Activated naive CD8-positive, alpha-beta T cell (primary cell): ENCODE data around the gene HTR3C.
"Not testable (repeated sequence)": the region's sequence is repeated elsewhere in the genome, so short reads cannot be mapped to it uniquely, and the experiment has no call there.

ENCODE experiments used
- H3K27ac Mint-ChIP-seq: one replicate; pipeline ENCODE4 v1.8.0; 2021; ENCODE audit warnings: mixed read lengths
- H3K27me3 Mint-ChIP-seq: one replicate; pipeline ENCODE4 v1.8.0; 2021; ENCODE audit warnings: mixed read lengths
- H3K36me3 Mint-ChIP-seq: one replicate; pipeline ENCODE4 v1.8.0; 2021; ENCODE audit warnings: mixed read lengths
- H3K4me1 Mint-ChIP-seq: one replicate; pipeline ENCODE4 v1.8.0; 2021; ENCODE audit warnings: low read depth, mixed read lengths
- H3K4me3 Mint-ChIP-seq: one replicate; pipeline ENCODE4 v1.8.0; 2021; ENCODE audit warnings: mild to moderate bottlenecking, mixed read lengths
- H3K9me3 Mint-ChIP-seq: one replicate; pipeline ENCODE4 v1.8.0; 2021; ENCODE audit warnings: low read depth, mixed read lengths

The HTR3C gene

GRCh38 chr3:184052767-184053166 lies at the start of gene HTR3C:
Gene HTR3C, plus strand, starts transcription at chr3:184053047. Its CDS starts 34 bp downstream, at chr3:184053081.
- no peaks in the 10 kb centered on the region for H3K4me1 Mint-ChIP-seq
- no peak within 1 kb of the TSS for H3K4me3 Mint-ChIP-seq
- H3K9me3 Mint-ChIP-seq, result no peaks in the 10 kb centered on the region
- no peaks in the 10 kb centered on the region for H3K27me3 Mint-ChIP-seq
- no peak within 1 kb of the TSS for H3K27ac Mint-ChIP-seq
- no peaks in the 10 kb centered on the region for H3K36me3 Mint-ChIP-seq

- H3K4me1 Mint-ChIP-seq, result peaks cover 10% of the 10 kb centered on the region
- H3K9me3 Mint-ChIP-seq, result no peaks in the 10 kb centered on the region
These were observed 49.5 kb upstream of the HTR3C start for GRCh38 chr3:184003187-184003967.

GRCh38 chr3:184004476-184004875 lies 48.4 kb upstream of the HTR3C start:
- Mint-ChIP-seq H3K4me1 (peaks cover 10% of the 10 kb centered on the region), H3K9me3 (no peaks in the 10 kb centered on the region), H3K36me3 (peaks cover 9% of the 10 kb centered on the region)

More at GRCh38 chr3:184003187-184003967, 49.5 kb upstream of the HTR3C start:
- Mint-ChIP-seq H3K36me3 (peaks cover 15% of the 10 kb centered on the region), H3K27me3 (no peaks in the 10 kb centered on the region), H3K4me3 (no peak overlapping the region), H3K27ac (no peak overlapping the region)

GRCh38 chr3:184005941-184006507 lies 46.8 kb upstream of the HTR3C start:
- Mint-ChIP-seq H3K9me3 (no peaks in the 10 kb centered on the region), H3K4me3 (no peak overlapping the region), H3K4me1 (peaks cover 10% of the 10 kb centered on the region), H3K36me3 (peaks cover 8% of the 10 kb centered on the region), H3K27ac (peak overlapping the region; percentile 1), H3K27me3 (no peaks in the 10 kb centered on the region)

More at GRCh38 chr3:184004476-184004875, 48.4 kb upstream of the HTR3C start:
- H3K27me3 Mint-ChIP-seq, result no peaks in the 10 kb centered on the region
- H3K4me3 Mint-ChIP-seq, result no peak overlapping the region
- no peak overlapping the region for H3K27ac Mint-ChIP-seq

- H3K9me3 Mint-ChIP-seq, H3K27me3 Mint-ChIP-seq, H3K27ac Mint-ChIP-seq, H3K4me3 Mint-ChIP-seq: not testable (repeated sequence)
- Mint-ChIP-seq H3K4me1 (peaks cover 10% of the 10 kb centered on the region), H3K36me3 (peaks cover 10% of the 10 kb centered on the region)
These were observed 45.6 kb upstream of the HTR3C start for GRCh38 chr3:184007143-184007813.

GRCh38 chr3:184008161-184008560 lies 44.7 kb upstream of the HTR3C start:
- H3K27ac Mint-ChIP-seq, result no peak overlapping the region
- no peaks in the 10 kb centered on the region for H3K27me3 Mint-ChIP-seq
- no peak overlapping the region for H3K4me3 Mint-ChIP-seq
- peaks cover 10% of the 10 kb centered on the region for H3K4me1 Mint-ChIP-seq
- no peaks in the 10 kb centered on the region for H3K9me3 Mint-ChIP-seq
- H3K36me3 Mint-ChIP-seq, result peaks cover 10% of the 10 kb centered on the region

GRCh38 chr3:184011230-184011876 lies 41.5 kb upstream of the HTR3C start:
- H3K4me3 Mint-ChIP-seq, result no peak overlapping the region
- H3K27me3 Mint-ChIP-seq, result no peaks in the 10 kb centered on the region
- no peaks in the 10 kb centered on the region for H3K9me3 Mint-ChIP-seq
- H3K4me1 Mint-ChIP-seq, result peaks cover 14% of the 10 kb centered on the region
- H3K27ac Mint-ChIP-seq, result no peak overlapping the region
- peaks cover 9% of the 10 kb centered on the region for H3K36me3 Mint-ChIP-seq

GRCh38 chr3:184011937-184012889 lies 40.6 kb upstream of the HTR3C start:
- Mint-ChIP-seq H3K9me3 (no peaks in the 10 kb centered on the region), H3K36me3 (peaks cover 7% of the 10 kb centered on the region), H3K27ac (no peak overlapping the region), H3K27me3 (no peaks in the 10 kb centered on the region), H3K4me3 (no peak overlapping the region), H3K4me1 (peaks cover 17% of the 10 kb centered on the region)

GRCh38 chr3:184015381-184016019 lies 37.3 kb upstream of the HTR3C start:
- no peak overlapping the region for H3K27ac Mint-ChIP-seq
- H3K36me3 Mint-ChIP-seq, result peaks cover 7% of the 10 kb centered on the region
- peak overlapping the region; percentile 87 for H3K4me3 Mint-ChIP-seq
- H3K9me3 Mint-ChIP-seq, result no peaks in the 10 kb centered on the region
- H3K4me1 Mint-ChIP-seq, result peaks cover 26% of the 10 kb centered on the region
- H3K27me3 Mint-ChIP-seq, result no peaks in the 10 kb centered on the region

- peaks cover 26% of the 10 kb centered on the region for H3K4me1 Mint-ChIP-seq
- peaks cover 3% of the 10 kb centered on the region for H3K27me3 Mint-ChIP-seq
- no peak overlapping the region for H3K27ac Mint-ChIP-seq
- H3K9me3 Mint-ChIP-seq, result no peaks in the 10 kb centered on the region
- peaks cover 5% of the 10 kb centered on the region for H3K36me3 Mint-ChIP-seq
- peak overlapping the region; percentile 87 for H3K4me3 Mint-ChIP-seq
These were observed 36.7 kb upstream of the HTR3C start for GRCh38 chr3:184016169-184016570.

GRCh38 chr3:184016811-184017671 lies 35.8 kb upstream of the HTR3C start:
- Mint-ChIP-seq H3K27me3 (peaks cover 4% of the 10 kb centered on the region), H3K4me1 (peaks cover 26% of the 10 kb centered on the region), H3K27ac (peak overlapping the region; percentile 80), H3K36me3 (peaks cover 2% of the 10 kb centered on the region), H3K9me3 (no peaks in the 10 kb centered on the region), H3K4me3 (peak overlapping the region; percentile 98)

GRCh38 chr3:184017672-184018423 lies 35.0 kb upstream of the HTR3C start, which contains the start of gene ABCC5:
Gene ABCC5, minus strand, starts transcription at chr3:184017884. Its CDS starts 3,492 bp downstream, at chr3:184014392.
- peak within 1 kb of the TSS; percentile 98 for H3K4me3 Mint-ChIP-seq
- H3K27ac Mint-ChIP-seq, result peak within 1 kb of the TSS; percentile 80
- H3K9me3 Mint-ChIP-seq, result no peaks in the 10 kb centered on the region

More at GRCh38 chr3:184017672-184018423, 35.0 kb upstream of the HTR3C start, which contains the start of gene ABCC5:
- peaks cover 26% of the 10 kb centered on the region for H3K4me1 Mint-ChIP-seq
- peaks cover 2% of the 10 kb centered on the region for H3K36me3 Mint-ChIP-seq
- H3K27me3 Mint-ChIP-seq, result peaks cover 4% of the 10 kb centered on the region
